K562 (cell line): ENCODE results near the gene HDAC7. TPM values are rescaled to one million over a fixed set of nuclear protein-coding genes. Genes with fewer than 3 reads are reported as not detected.

ENCODE experiments used
- polyA plus RNA-seq, 8 experiments: library from polyadenylated mRNA; depleted of rRNA in 4 of 8; stranded (reverse) in 5 of 8; unstranded in 3 of 8; fragments of >200 nt; fragmentation: Nextera tagmentation in 2 of 8; fragmentation: Illumina TruSeq in 1 of 8; extraction: Ambion mirVana in 2 of 8; extraction: Trizol in 1 of 8; gene quantifications; 2 replicates each; pipeline versions ENCODE4 v1.2.1 to v1.2.3, GENCODE V29; 2011 to 2014; ENCODE audit warnings: inconsistent platforms in 1 of 8, missing spikeins in 1 of 8
- total RNA-seq, 7 experiments: library from RNA; depleted of rRNA in 6 of 7; stranded (reverse); fragments of >200 nt in 6 of 7; fragmentation: Illumina TruSeq in 2 of 7; extraction: Trizol in 2 of 7; gene quantifications; 2 replicates each; pipeline versions ENCODE4 v1.2.1 to v1.2.3, GENCODE V29; 2011 to 2021; ENCODE audit warnings: low replicate concordance in 1 of 7
- TF ChIP-seq, protein P1 (sequence below), 2 experiments: fragments of 450-650 bp in 1 of 2; sonication (generic) in 1 of 2; formaldehyde crosslinking in 1 of 2; IDR thresholded peaks; 2 replicates each; pipeline versions ENCODE4 v1.7.1 to v1.9.0; 2016 to 2022; ENCODE audit warnings: inconsistent platforms in 1 of 2, mild to moderate bottlenecking in 1 of 2, missing genetic modification reagents in 1 of 2
- TF ChIP-seq, protein P2 (sequence below): IDR thresholded peaks from 3 replicates; pipeline ENCODE4 v1.6.1; 2011; ENCODE audit warnings: borderline replicate concordance, mild to moderate bottlenecking; ENCODE audit not compliant: insufficient read length, insufficient read depth

HDAC7 gene
- total and polyA plus RNA-seq, 9 of the 15 experiments (the other 6 are each of a cell fraction or from before 2014, with no cell fraction given), result 2.5 to 129 (median 31.1) TPM

DNA sequence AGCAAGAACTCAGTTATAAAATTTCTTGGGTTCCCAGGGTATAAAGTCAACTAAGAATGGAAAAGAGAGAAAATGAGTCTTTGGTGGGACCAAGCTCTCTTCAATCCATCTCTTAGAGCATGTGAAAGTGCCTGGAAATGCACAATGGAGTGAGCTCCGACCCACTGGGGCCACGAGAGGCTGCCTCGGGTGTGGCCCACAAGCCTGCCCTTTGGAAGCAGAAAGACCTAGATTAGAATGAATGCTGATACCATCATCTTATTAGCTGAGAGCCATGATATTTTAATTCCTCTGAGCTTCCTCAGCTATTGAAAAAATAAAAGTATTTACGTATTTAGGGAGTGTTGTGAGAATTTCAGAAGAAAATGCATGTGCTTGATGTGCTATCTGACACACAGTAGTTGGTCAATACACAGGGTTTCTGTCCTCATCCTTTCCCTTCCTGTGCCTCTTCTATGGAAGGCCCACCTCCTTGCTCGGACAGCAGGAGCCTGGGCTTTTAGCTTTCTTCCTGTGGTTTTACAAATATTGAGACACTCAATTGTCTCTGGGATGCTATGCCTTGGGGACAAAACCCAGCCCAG, 42.6 kb upstream of the HDAC7 start (continued):
- TF ChIP-seq, protein P1, sequence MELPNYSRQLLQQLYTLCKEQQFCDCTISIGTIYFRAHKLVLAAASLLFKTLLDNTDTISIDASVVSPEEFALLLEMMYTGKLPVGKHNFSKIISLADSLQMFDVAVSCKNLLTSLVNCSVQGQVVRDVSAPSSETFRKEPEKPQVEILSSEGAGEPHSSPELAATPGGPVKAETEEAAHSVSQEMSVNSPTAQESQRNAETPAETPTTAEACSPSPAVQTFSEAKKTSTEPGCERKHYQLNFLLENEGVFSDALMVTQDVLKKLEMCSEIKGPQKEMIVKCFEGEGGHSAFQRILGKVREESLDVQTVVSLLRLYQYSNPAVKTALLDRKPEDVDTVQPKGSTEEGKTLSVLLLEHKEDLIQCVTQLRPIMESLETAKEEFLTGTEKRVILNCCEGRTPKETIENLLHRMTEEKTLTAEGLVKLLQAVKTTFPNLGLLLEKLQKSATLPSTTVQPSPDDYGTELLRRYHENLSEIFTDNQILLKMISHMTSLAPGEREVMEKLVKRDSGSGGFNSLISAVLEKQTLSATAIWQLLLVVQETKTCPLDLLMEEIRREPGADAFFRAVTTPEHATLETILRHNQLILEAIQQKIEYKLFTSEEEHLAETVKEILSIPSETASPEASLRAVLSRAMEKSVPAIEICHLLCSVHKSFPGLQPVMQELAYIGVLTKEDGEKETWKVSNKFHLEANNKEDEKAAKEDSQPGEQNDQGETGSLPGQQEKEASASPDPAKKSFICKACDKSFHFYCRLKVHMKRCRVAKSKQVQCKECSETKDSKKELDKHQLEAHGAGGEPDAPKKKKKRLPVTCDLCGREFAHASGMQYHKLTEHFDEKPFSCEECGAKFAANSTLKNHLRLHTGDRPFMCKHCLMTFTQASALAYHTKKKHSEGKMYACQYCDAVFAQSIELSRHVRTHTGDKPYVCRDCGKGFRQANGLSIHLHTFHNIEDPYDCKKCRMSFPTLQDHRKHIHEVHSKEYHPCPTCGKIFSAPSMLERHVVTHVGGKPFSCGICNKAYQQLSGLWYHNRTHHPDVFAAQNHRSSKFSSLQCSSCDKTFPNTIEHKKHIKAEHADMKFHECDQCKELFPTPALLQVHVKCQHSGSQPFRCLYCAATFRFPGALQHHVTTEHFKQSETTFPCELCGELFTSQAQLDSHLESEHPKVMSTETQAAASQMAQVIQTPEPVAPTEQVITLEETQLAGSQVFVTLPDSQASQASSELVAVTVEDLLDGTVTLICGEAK (IDR thresholded peaks at IDR 0.05), result no peak
- TF ChIP-seq, protein P1 (CRISPR knock-in tag; IDR thresholded peaks at IDR 0.05), result no peak
- TF ChIP-seq, protein P2, sequence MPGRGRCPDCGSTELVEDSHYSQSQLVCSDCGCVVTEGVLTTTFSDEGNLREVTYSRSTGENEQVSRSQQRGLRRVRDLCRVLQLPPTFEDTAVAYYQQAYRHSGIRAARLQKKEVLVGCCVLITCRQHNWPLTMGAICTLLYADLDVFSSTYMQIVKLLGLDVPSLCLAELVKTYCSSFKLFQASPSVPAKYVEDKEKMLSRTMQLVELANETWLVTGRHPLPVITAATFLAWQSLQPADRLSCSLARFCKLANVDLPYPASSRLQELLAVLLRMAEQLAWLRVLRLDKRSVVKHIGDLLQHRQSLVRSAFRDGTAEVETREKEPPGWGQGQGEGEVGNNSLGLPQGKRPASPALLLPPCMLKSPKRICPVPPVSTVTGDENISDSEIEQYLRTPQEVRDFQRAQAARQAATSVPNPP, result no peak
